HG02571 (cell line): ENCODE measurements around the gene MIDN.

ENCODE experiments used
- ATAC-seq: cut with Tn5 transposase; IDR thresholded peaks from one replicate; pipeline ENCODE4 v1.9.1; 2021; ENCODE audit warnings: mild to moderate bottlenecking, moderate library complexity; ENCODE audit not compliant: unreplicated experiment

MIDN gene

DNA sequence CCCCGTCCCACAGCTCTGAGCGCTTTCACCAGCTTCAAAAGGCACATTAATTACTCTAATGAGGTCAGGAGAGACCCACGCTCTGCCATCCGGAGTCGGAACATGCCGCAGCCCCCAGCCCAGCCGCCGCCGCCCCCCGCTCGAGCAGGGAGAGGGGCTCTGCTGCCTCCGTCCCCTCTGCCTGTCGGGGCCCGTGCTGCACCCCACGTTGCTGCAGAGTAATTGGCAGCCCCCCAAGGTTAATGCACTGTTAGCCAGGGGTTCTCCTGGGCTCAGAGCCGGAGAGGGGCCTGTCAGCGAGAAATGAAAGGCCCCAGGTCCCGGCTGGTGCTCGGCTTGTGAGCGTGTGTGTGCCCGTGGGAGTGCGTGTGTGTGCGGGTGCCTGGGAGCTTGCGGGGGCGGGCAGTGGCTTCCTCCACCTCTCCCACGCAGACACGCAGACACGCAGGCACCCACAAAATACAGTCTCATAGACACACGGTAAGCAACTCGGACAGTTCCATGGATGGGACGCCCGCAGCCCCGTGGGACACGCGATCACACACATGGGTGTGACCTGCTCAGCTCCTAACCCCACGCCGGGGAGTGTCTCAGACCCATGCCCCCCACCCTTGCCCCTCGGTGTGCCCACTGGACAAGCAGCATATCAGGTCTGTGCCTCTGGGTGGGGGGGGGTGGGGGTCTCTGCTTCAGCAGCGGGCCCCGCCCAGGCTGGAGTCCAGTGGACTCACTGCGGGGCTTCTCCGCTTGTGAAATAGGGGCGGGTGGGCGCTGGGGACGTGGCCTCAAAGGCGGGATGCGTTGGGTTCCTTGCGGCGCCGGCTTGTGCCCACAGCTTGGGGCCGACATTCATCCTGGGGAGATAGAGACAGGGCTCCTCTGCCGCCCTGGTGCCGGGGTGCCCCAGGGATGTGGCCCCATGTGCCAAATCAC, 32.5 kb downstream of the MIDN start:
- no peak for ATAC-seq

DNA sequence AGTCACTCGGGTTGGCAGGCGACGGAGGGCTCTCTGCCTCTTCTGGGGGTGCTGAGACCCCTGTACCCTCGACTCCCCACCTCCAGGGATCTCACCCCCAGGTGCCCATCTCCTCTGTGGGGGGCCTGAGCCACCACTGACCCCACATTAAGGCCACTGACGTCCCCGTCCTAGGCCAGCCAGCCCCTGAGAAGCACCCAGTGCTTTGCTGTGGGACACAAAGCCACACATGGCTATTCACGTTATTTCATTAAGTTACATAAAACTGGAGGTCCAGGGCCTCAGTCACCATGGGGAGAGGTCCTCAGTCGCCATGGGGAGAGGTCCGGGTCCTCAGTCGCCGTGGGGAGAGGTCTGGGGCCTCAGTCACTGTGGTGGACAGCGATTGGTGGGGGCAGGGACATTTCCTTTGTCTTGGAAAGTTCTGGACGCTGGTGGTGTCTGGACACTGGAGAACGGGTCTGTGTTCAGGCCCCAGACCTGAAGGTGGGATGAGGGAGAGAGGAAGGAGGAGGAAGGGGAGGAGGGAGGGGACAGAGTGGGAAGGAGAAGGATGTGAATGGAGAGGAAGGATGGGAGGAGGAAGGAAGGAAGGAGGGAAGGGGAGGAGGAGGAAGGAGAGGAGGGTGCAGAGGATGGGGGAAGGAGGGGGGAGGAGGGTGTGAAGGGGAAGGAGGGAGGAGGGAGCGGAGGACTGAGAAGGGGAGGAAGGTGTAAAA, 33.3 kb downstream of the MIDN start:
- ATAC-seq, result no peak

DNA sequence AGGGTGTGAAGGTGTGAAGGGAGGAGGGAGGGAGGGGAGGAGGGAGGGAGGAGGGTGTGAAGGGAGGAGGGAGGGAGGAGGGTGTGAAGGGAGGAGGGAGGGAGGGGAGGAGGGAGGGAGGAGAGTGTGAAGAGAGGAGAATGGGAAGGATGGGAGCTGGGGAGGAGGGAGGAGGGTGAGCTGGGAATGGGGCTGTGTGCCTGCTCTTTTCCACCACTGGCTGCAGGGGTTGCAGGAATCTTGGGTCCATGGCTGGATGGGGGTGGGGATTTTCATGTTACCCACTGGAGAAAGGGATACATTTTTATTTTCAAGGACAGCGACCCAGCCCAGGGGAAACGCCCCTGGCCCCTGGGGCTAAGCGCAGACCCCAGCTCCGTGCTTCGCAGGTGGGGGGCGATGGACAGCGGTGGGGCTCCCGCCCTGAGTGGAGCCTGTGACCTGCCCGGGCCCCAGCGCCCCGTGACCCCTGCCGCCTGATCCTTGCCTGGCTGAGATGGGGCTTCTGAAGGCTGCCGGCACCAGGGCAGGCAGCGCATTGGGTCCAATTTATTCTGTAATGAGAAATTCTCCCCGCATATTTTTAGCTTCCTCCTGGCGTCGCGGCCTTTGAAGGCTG, 34.3 kb downstream of the MIDN start:
- no peak for ATAC-seq

DNA sequence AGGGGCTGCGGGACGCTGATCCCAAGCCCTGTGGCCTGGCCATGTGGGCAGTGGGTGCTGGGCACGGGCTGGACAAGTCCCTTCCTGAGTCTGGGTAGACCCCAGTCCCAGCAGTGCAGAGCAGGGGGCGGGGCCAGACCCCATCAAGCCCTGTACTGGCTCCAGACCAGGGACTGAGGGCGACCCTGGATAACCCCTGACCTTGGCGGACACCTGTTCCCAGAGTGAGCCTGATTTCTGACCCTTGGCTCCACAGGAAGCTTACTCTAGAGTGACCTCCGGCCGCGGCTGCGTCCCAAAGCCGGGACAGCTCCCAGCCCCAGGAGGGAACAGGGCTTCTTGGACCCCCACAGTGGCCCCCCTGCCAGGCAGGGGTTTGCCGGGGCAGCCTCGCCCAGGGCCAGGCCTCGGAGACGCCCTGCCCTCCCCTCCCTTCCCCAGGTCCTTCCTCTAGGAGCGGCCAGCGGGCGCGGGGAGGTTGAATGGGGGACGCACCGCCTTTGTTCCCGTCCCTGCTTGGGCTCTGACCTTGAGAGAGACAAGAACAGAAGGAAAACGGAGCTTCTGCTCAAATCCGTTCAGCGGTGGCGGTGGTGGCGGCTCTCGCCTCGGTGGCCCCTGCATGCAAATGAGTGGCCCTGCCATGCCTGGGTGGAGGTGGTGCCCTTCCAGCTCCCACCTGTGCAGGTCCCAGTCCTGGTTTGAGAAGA, 35.0 kb downstream of the MIDN start:
- no peak for ATAC-seq

DNA sequence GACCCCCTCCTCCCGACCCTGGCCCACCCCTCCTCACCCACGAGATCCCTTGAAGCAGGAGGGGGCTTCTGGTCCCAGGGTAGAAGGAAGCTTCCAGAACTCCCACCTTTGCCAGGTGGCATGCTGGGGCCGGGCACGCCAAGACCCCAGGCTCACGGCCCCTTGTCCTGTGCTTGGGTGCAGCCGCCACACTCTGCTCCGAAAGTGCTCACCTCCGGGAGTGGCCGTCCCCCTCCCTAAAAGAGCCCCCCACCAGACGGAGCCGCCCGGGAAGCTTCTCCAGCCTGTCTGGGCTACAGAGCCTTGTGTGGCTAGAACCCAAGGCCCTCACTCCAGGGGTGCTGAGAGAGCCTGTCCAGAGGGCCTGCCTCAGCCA, 35.5 kb downstream of the MIDN start:
- ATAC-seq, result no peak

DNA sequence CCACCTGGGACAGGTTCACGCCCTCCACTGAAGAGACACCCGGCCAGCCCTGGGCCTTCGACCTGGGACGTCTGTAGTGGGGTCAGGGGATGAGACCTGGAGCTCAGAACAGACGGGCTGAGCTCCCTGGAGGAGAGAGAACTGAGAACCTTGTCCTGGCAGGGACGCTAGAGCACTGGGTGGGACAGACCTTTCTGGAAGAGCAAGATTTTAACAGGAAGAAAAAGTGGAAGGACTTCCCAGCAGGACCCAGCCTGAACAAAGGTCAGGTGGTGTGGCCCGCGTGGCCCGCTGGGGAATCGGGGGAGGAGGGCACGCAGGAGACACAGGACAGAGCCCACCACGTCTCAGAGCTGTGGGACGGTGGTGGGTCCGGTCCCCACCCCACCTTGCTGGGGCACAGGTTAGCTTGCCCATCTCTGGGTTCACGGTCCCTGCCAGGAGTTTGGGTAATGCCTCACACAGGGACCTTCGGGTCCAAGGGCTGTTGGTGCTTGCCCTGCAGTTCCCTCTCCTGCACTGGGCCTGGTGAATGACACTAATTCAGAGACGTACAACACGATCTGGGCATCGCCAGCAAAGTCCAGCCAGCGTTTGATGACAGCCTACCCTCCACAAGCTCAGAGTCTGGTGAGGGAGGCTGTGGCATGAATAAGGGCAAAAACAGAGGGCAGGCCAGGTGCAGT, 36.1 kb downstream of the MIDN start:
- ATAC-seq, result no peak

GRCh38 chr19:1284979-1285736, 36.8 kb downstream of the MIDN start:
- ATAC-seq, result no peak

GRCh38 chr19:1285737-1286360, 37.5 kb downstream of the MIDN start, which contains the start of gene EFNA2:
Gene EFNA2 (plus strand): TSS chr19:1285873. CDS start chr19:1286169, 296 bp downstream.
- ATAC-seq, result no peak

- ATAC-seq, result no peak
Measured at GRCh38 chr19:1286487-1287353, 38.3 kb downstream of the MIDN start.

GRCh38 chr19:1287354-1288225, 39.2 kb downstream of the MIDN start:
- no peak for ATAC-seq

DNA sequence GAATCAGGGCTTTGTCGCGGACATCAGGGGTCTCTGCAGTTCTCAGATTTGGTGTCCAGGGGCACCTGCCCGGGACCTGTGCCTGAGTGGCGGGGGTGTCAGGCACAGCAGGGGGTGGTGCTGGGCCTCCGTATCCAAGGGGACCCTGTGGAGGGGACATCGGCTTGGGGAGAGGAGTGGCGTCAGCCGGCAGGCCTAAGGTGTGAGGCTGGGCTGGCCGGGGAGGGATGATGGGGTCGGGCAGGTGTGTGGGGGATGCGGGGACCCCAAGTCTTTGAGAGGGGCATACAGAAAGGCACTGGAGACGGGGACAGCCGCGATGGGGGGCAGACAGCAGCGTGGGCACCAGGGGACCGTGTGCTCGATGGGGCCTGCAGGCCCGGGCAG, 39.8 kb downstream of the MIDN start:
- ATAC-seq, result no peak

DNA sequence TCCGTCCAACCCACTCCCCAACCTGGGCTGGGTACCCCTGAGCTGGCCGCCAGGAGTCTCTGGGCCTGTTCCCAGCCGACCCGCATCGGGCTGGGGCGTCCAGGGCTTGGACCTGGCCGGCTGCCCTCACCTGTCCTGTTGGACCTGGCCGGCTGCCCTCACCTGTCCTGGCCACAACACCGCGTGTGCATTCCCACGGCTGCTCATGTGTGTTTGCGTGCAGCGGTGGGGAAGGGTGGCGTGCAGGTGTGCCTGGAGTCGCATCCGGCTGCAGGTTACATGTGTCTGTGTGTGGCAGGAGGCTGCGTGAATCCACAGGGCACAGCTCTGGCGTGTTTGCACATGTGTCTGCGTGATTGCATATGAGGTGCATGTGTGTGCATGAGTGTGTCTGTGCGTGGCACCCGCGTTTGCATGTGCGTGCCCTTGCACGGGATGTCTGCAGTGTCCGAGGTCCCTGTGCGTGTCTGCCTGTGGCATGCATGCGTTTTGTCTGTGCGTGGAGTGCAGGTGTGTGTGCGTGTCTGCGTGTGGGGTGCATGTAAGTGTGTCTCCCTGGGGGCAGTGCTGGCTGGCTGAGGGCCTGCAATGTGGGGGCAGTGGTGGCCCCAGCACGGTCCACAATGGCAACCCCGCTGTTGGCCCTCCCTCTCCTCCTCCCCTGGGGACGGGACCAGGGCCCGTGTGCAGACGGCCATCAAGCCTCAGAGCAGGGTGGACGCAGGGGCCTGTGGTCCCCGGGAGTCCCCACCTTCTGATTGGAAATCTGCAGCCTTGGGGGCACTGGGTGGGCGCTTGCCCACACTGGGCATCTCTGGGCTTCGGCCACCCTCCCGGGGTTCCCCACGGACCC, 40.7 kb downstream of the MIDN start:
- no peak for ATAC-seq

DNA sequence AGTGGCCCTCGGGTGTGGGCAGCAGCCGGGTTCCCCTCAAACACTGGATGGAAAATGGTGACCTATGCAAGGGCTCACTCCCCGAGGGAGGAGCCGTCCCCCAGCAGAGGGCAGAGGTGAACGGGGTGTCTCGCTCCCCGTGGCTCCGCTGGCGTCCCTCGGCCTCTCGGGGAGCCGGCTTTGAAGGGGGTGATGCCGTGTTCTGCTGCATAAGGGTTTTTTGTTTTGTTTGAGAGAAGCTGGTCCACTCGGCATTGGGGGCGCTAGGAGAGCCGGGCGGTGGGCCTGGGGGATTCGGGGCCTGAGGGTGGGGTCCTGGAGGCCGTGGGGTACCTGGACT, 41.3 kb downstream of the MIDN start:
- ATAC-seq, result no peak

- no peak for ATAC-seq
Measured at GRCh38 chr19:1290196-1290702, 41.9 kb downstream of the MIDN start.

GRCh38 chr19:1290703-1291651, 42.6 kb downstream of the MIDN start:
- no peak for ATAC-seq
